Measurements from ENCODE around the gene NAALADL2.

Gene NAALADL2

DNA sequence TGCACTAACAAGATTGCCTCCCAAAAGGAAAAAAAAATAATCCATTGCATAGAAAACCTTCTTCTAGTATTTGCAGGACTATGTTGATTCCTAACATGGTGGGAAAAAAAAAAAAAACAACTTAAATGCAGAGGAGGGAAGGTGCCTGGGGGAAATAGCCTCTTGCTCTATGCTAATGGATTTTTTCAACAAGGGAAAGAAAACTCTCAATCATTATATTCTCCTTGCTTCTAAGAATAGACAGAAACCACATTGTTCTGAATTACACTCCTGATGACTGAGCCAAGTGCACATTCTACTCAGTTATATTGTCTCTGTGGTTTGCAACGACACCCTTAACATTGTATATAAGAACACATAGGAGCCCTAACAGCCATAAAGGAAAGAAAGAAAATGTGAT, 760.2 kb downstream of the NAALADL2 start:
- TF ChIP-seq, protein P1, sequence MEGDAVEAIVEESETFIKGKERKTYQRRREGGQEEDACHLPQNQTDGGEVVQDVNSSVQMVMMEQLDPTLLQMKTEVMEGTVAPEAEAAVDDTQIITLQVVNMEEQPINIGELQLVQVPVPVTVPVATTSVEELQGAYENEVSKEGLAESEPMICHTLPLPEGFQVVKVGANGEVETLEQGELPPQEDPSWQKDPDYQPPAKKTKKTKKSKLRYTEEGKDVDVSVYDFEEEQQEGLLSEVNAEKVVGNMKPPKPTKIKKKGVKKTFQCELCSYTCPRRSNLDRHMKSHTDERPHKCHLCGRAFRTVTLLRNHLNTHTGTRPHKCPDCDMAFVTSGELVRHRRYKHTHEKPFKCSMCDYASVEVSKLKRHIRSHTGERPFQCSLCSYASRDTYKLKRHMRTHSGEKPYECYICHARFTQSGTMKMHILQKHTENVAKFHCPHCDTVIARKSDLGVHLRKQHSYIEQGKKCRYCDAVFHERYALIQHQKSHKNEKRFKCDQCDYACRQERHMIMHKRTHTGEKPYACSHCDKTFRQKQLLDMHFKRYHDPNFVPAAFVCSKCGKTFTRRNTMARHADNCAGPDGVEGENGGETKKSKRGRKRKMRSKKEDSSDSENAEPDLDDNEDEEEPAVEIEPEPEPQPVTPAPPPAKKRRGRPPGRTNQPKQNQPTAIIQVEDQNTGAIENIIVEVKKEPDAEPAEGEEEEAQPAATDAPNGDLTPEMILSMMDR (IDR thresholded peaks at IDR 0.05): no peak

DNA sequence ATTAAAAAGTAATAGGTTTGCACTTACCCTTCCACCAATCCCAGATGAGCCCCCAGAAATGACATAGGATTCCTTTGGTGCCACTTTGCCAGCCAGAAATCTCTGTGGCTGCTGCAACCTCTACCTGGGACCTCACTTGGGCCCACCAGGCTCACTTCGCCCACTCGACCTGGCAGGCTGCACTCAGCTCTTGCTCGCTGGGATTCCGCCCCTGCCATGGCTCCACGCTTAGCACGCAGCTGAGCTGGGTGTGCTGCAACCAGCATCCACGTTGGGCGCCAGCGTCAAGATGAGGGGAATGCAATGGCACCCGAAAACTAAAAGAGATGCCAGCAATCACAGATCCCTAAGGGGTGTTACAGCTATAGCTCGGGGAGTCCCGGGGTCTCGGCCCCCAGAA, 761.0 kb downstream of the NAALADL2 start:
- TF ChIP-seq, protein P1 (IDR thresholded peaks at IDR 0.05): no peak

DNA sequence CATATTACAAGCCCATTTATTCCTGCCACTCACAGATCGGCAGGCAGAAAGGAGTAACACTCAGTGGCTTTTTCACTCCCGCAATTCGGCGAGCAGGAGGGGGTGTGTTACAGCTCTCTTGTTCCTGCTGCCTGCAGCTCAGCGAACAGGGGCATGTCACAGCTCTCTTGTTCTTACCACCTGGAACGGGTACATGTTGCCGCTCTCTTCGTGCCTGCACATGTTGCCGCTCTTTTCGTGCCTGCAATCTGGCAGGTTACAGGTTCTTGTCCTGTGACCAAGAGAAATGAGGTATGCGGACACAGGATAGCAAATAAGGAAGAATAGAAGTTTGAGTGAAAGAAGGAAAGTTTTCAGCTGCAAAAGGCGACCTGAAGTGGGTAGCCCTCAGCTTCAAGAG, 761.4 kb downstream of the NAALADL2 start:
- TF ChIP-seq, protein P1 (IDR thresholded peaks at IDR 0.05): no peak

DNA sequence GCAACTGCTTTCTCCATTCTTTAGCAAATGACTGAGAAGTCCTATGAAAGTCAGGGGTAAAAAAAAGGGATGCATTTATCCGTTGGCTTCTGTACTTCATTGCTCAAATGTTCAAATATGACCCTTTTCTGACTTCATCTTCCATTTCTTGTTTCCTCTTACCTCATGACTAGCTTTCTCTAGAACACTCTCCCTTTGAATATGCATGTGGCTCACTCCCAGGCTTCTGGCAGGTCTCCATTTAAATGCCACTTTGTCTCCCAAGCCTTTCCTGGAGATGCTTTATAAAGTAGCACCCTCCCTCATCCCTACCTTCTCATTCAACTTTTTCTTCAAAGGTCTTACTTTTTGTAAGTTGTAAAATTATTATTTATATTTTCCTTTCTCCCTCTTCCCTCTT, 781.8 kb downstream of the NAALADL2 start:
- TF ChIP-seq, protein P1 (IDR thresholded peaks at IDR 0.05): no peak

DNA sequence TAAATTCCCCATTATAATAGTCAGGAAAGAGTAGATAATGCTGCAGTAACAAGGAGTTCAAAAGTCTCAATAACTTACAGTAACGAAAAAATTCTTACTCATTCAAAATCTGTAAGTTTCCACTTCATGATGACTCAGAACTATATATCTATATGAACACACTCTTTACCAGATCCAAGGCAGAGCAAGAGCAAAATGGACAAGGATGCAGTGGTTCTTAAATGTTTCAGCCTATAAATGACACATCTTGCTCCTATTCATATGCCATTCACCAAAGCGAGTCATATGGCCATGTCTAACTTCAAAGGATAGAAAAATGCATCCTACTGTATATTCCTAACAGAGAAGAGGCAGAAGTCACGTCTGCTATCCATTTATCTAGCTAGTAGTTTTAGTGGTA, 787.7 kb downstream of the NAALADL2 start:
- TF ChIP-seq, protein P1 (IDR thresholded peaks at IDR 0.05): no peak

DNA sequence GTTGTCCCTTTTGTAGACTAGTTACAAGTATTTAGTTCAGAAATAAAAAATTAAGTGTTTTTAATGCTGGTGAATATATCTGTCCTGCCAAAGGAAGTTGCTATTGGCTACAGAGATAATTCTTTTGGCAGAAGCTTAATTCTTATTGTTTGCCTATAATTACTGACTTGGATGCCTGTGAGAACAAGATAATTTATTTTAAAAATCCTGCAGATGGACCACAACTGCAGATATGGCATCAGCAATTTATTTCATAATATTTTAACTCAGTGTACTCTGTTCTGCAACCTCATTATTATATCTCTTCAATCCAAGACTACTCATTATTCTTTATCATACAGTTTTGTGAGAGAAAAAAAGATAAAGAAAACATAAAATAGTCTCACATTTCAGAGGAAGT, 789.8 kb downstream of the NAALADL2 start:
- TF ChIP-seq, protein P1 (IDR thresholded peaks at IDR 0.05): no peak

GRCh38 chr3:175651716-175652115, 792.6 kb downstream of the NAALADL2 start:
- TF ChIP-seq, protein P1 (IDR thresholded peaks at IDR 0.05): no peak

GRCh38 chr3:175655351-175655750, 796.2 kb downstream of the NAALADL2 start:
- TF ChIP-seq, protein P1 (IDR thresholded peaks at IDR 0.05): no peak
